ENCODE data around the gene IGFBP4.

Gene IGFBP4

GRCh38 chr17:40432864-40433528 lies 10.3 kb upstream of the IGFBP4 start:
- no peak for DNase-seq

GRCh38 chr17:40433551-40434415 lies 9.5 kb upstream of the IGFBP4 start:
- DNase-seq = no peak

DNA sequence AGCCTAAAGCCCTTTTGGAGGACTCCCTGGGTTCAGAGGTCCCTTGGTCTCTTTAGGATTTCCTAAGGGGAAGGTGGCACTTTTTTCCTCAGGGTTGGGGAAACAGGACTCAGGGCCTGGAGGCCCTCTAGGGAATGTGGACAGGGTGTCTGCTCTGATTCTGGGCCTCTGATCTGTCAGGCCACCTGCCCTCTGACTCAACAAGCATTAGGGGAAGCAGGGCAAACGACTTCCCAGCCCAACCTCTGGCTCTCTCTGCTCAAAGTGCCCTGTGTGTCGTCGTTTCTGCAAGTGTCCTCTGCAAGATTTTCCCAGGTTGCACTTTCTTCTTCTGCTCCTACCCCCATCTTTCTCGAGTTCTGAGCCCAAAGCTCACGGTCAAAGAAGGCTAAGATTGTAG lies 6.6 kb upstream of the IGFBP4 start:
- no peak for DNase-seq

DNA sequence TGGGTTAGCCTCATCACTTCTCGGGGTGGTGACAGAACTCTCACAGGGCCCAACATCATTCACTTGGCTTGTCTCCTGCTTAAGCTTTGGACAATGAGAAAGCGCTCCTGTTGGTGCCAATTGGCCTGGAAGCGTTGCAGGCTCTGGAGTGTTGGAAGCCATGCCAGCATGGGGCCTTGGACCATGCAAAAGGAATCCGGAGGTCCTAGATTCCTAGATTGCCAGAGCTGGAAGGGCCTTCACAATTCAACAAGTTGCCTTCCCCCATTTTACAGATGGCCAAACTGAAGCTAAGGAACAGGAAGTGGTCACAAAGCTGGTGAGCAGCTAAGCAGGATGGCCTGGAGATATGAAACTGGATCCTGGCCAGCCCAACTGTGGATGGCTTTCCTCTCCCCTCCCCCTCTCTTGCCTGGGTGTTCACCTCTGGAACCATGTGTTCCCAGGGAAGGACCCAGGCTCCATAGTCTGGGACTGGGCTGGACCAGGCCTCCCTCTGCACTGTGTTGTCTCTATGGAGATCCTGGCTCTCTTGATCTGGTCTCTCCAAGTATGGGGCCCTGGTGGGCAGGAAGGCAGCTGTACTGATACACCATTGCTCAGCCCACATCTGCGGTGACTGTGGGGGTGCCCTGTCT lies 6.0 kb upstream of the IGFBP4 start:
- no peak for DNase-seq

- no peak for DNase-seq
Measured at GRCh38 chr17:40440166-40440565, 3.1 kb upstream of the IGFBP4 start.

- no peak for DNase-seq
Measured at GRCh38 chr17:40442392-40443195, 656 bp upstream of the IGFBP4 start.

DNA sequence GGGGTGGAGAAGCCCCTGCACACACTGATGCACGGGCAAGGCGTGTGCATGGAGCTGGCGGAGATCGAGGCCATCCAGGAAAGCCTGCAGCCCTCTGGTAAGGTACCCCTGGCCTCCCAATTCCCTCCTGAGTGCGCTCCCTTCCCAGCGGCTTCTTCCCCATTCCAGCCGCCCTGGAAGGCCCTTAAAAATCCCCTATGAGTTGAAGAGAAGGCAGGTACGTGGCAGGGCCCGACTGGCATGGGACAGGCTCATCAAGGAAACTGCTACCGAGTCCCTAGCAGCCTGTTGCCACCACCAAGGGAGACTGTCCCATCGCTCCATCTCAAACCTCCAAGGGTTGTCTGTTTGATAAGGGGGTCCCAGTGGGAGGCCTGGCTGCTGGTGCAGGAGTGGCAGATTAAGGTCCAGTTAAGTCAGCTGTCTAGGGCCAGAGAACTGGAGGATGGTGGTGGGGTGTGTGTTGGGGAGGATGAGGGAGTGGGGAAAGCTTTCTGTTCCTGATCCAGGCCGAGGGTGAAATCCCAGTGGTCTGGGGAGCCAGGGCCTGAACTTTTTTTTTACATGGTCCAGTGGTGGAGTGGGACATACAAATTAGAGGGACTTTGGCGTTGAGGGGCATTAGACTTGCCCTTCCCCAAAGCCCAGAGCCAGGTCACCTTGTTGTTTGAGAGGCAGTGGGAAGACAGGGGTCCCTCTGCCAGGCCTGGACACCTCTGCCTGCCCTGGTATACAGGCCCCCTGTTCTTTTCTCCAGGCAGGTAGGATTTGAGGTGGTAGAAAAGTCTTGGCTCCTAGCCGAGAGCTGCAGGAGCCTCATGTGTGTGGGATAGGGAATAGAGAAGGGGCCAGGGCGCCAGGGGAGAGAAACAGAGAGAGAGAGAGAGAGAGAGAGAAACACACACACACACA lies 994 bp downstream of the IGFBP4 start:
- no peak for DNase-seq

- no peak for DNase-seq
Measured at GRCh38 chr17:40445751-40446468, 2.7 kb downstream of the IGFBP4 start.

GRCh38 chr17:40447148-40447644 lies 3.9 kb downstream of the IGFBP4 start:
- no peak for DNase-seq

DNA sequence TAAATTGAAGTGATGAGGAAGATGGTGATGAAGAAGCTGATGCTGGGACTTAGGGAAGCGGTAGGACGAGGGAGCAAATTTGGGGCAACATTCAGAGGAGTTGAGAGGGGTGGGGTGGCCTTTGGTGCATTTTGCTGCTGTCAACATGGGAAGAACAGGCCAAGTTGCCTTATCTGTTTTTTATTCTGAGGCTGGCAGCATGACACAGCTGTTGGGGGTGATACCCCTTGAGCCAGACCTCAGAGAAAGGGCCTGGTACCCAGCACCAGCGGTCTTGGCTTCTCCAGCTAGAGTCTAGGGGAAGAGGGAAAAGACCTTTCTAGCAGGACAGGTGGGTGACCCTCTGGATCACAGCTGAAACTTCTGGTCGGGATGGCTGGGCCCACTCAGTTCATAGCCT lies 4.6 kb downstream of the IGFBP4 start:
- DNase-seq = no peak

- DNase-seq = no peak
Measured at GRCh38 chr17:40448213-40448638, 5.0 kb downstream of the IGFBP4 start.

- DNase-seq = no peak
Measured at GRCh38 chr17:40448639-40449261, 5.5 kb downstream of the IGFBP4 start.

DNA sequence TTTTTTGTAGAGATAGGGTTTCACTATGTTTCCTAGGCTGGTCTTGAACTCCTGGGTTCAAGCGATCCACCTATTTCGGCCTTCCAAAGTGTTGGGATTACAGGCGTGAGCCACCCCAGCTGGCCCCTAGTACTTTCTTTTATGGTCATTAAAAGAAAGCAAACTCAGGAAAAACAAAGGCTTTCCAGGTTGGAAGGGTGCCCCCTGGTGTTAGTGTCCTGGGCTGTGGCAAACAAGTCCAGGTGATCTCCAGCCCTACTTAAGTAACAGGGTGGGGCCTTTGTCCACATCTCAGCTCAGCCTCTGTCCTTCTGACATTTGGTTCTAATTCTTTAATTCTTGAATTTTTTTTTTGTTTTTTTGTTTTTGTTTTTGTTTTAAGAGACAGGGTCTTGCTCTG lies 6.9 kb downstream of the IGFBP4 start:
- DNase-seq = peak; percentile 38

DNA sequence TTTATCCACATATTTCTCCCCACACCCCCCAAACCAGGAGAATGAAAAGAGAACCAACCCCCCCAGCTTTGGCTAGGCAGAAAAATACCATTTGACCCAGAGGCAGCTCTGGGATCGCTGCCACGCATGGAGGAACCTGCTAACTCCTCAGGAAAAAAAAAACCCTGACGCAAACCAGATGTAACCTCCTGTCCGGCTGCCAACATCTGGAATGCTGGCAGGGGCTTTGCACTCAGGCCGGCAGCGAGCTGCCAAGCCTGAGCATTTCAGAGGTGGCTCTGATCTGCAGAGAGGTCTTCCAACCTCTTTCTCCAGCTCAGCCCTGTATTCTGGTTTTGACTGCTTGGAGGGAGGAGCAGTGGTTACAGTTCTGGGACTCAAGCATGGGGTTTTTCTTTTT lies 8.2 kb downstream of the IGFBP4 start:
- no peak for DNase-seq

- no peak for DNase-seq
Measured at GRCh38 chr17:40452216-40452787, 9.1 kb downstream of the IGFBP4 start.

GRCh38 chr17:40452921-40453378 lies 9.7 kb downstream of the IGFBP4 start:
- no peak for DNase-seq

GRCh38 chr17:40453881-40454612 lies 10.8 kb downstream of the IGFBP4 start:
- DNase-seq = no peak

DNA sequence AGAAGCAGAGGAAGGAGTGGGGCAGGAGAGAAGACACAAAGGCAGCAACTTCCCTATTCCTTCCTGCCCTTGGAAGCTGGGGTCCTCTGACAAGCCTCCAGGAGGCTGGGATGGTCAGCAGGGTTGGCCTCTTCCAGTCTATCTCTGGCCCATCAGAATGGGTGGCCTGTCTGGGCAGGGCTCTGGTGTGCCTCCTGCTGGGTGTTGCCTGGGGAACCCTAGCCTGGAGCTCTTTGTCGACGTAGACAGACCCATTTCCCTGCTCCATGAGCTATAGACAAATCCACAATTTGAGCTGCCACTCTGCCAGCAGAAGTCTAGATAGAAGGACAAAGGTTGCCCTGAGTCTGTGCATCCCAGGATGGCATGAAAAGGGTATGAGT lies 11.4 kb downstream of the IGFBP4 start:
- no peak for DNase-seq

- DNase-seq = no peak
Measured at GRCh38 chr17:40456396-40456951, 13.2 kb downstream of the IGFBP4 start.

Measured in CD4-positive, alpha-beta T cell treated with Interleukin-4 for 4 hours (primary cell).